HCT116 (cell line): Measurements from ENCODE around the gene LSS. TPM values are rescaled to one million over a fixed set of nuclear protein-coding genes. Genes with fewer than 3 reads are reported as not detected.
"Not testable (repeated sequence)": the region's sequence is repeated elsewhere in the genome, so short reads cannot be mapped to it uniquely, and the experiment has no call there.

Experiments
- ATAC-seq: fragments of 200-7000 bp; cut with Tn5 transposase; 2 replicates; pipeline ENCODE4 v1.9.1; 2020; ENCODE audit warnings: mild to moderate bottlenecking, moderate library complexity
- BruUV-seq: library from RNA; stranded (reverse); fragments of 400-500 nt; replicated peaks from 2 replicates; lab custom pipeline; 2021; lab: Mats Ljungman, UMichigan
- CTCF ChIA-PET: fragments of 300-600 bp; sonication (Branson Sonifier 250); formaldehyde crosslinking; loops from one replicate; lab custom pipeline; 2021; ENCODE audit warnings: antibody characterized with exemption; lab: Charles Lee
- POLR2A ChIA-PET: fragments of 300-600, 350-600 bp; sonication (Branson Sonifier 250); formaldehyde crosslinking; loops from one replicate; lab custom pipeline; 2021; ENCODE audit warnings: antibody characterized with exemption; lab: Charles Lee
- RAD21 ChIA-PET, 2 experiments: fragments of 300-600 bp; sonication (Branson Sonifier 250); formaldehyde crosslinking; loops; one replicate each; lab custom pipeline; 2023; ENCODE audit warnings: low total read pairs in 2 of 2; ENCODE audit not compliant: uncharacterized antibody in 2 of 2, unreplicated experiment in 2 of 2, low non-redundant PET in 1 of 2; lab: Charles Lee
- DNase-seq: peaks from one replicate; pipeline ENCODE4 v3.0.0-alpha.2; 2010; ENCODE audit warnings: low read depth, low spot score
- H2AFZ ChIP-seq: fragments of 200-600 bp; shearing (Covaris generic), sonication (generic); 2 replicates; pipeline ENCODE4 v1.6.1; 2017; ENCODE audit warnings: low read depth, mixed run types, mixed read lengths, antibody characterized with exemption, low read length; ENCODE audit not compliant: poor library complexity, severe bottlenecking
- H3K27ac ChIP-seq: 2 replicates; pipeline ENCODE4 v1.5.1; 2012; ENCODE audit warnings: low read depth, low read length
- H3K27me3 ChIP-seq: fragments of 200-600 bp; sonication (generic); 2 replicates; pipeline ENCODE4 v1.6.1; 2016; ENCODE audit warnings: mixed run types, low read length, mixed read lengths; ENCODE audit not compliant: insufficient read depth
- H3K36me3 ChIP-seq, 2 experiments: fragments of 200-500 bp in 1 of 2; fragments of 200-600 bp in 1 of 2; sonication (Bioruptor generic) in 1 of 2; sonication (generic) in 1 of 2; 2 replicates each; pipeline versions ENCODE4 v1.5.1 to v1.6.1; 2014 to 2016; ENCODE audit warnings: low read length in 2 of 2, inconsistent platforms in 1 of 2, mixed read lengths in 1 of 2, mixed run types in 1 of 2; ENCODE audit not compliant: insufficient read depth in 2 of 2, control insufficient read depth in 1 of 2
- H3K4me1 ChIP-seq, 2 experiments: fragments of 200-600 bp in 1 of 2; sonication (generic) in 1 of 2; 2 replicates each; pipeline versions ENCODE4 v1.5.1 to v1.6.1; 2012 to 2017; ENCODE audit warnings: low read length in 2 of 2, inconsistent platforms in 1 of 2, mild to moderate bottlenecking in 1 of 2, mixed read lengths in 1 of 2, mixed run types in 1 of 2, moderate library complexity in 1 of 2; ENCODE audit not compliant: insufficient read depth in 2 of 2, control insufficient read depth in 1 of 2
- H3K4me2 ChIP-seq: fragments of 200-600 bp; sonication (generic); 2 replicates; pipeline ENCODE4 v1.6.1; 2017; ENCODE audit warnings: mixed run types, low read length, mixed read lengths
- H3K4me3 ChIP-seq, 2 experiments: fragments of 200-600 bp in 1 of 2; sonication (generic) in 1 of 2; replicated peaks in 1 of 2; 2 replicates each; pipeline ENCODE4 v1.5.1; 2011 to 2016; ENCODE audit warnings: low read length in 2 of 2, control low read depth in 1 of 2, low read depth in 1 of 2, mild to moderate bottlenecking in 1 of 2, mixed read lengths in 1 of 2, mixed run types in 1 of 2
- H3K79me2 ChIP-seq: fragments of 200-600 bp; sonication (generic); 2 replicates; pipeline ENCODE4 v1.6.1; 2017; ENCODE audit warnings: mild to moderate bottlenecking, mixed run types, low read length, moderate library complexity, mixed read lengths; ENCODE audit not compliant: insufficient read depth
- H3K9ac ChIP-seq: fragments of 200-600 bp; sonication (generic); 2 replicates; pipeline ENCODE4 v1.6.1; 2016; ENCODE audit warnings: low read length, mixed read lengths
- H3K9me2 ChIP-seq: fragments of 200-600 bp; sonication (generic), shearing (Covaris generic); 2 replicates; pipeline ENCODE4 v1.6.1; 2017; ENCODE audit warnings: mixed run types, mild to moderate bottlenecking, moderate library complexity; ENCODE audit not compliant: insufficient read depth
- H3K9me3 ChIP-seq, 2 experiments: fragments of 200-500 bp in 1 of 2; fragments of 200-600 bp in 1 of 2; sonication (Bioruptor generic) in 1 of 2; sonication (generic) in 1 of 2; 2 replicates each; pipeline ENCODE4 v1.6.1; 2014 to 2017; ENCODE audit warnings: low read length in 2 of 2, mixed read lengths in 2 of 2, inconsistent platforms in 1 of 2, low read depth in 1 of 2, mild to moderate bottlenecking in 1 of 2, mixed run types in 1 of 2, moderate library complexity in 1 of 2; ENCODE audit not compliant: control insufficient read depth in 1 of 2, insufficient read depth in 1 of 2
- H4K20me1 ChIP-seq: fragments of 200-600 bp; sonication (generic), shearing (Covaris generic); 2 replicates; pipeline ENCODE4 v1.6.1; 2017; ENCODE audit warnings: mixed run types, mild to moderate bottlenecking, moderate library complexity; ENCODE audit not compliant: insufficient read depth
- CBX3 ChIP-seq: IDR thresholded peaks from 2 replicates; pipeline ENCODE4 v1.6.1; 2012; ENCODE audit warnings: low read depth
- EGR1 ChIP-seq: IDR thresholded peaks from 2 replicates; pipeline ENCODE4 v1.6.1; 2012; ENCODE audit warnings: low read depth
- ELF1 ChIP-seq: IDR thresholded peaks from 2 replicates; pipeline ENCODE4 v1.6.1; 2012; ENCODE audit warnings: low read depth, borderline replicate concordance
- EZH2 ChIP-seq: fragments of 200-600 bp; sonication (generic); IDR thresholded peaks from 2 replicates; pipeline ENCODE4 v1.6.1; 2017; ENCODE audit warnings: antibody characterized with exemption, mixed run types
- FOSL1 ChIP-seq: IDR thresholded peaks from 2 replicates; pipeline ENCODE4 v1.6.1; 2012; ENCODE audit warnings: low read depth
- JUND ChIP-seq: IDR thresholded peaks from 2 replicates; pipeline ENCODE4 v1.6.1; 2012
- POLR2A ChIP-seq: IDR thresholded peaks from 2 replicates; pipeline ENCODE4 v1.7.0; 2011; ENCODE audit warnings: borderline replicate concordance; ENCODE audit not compliant: insufficient read depth, insufficient read length; ENCODE audit errors: extremely low read depth
- POLR2AphosphoS5 ChIP-seq: IDR thresholded peaks from 2 replicates; pipeline ENCODE4 v1.6.1; 2011; ENCODE audit warnings: mild to moderate bottlenecking, low read depth, low read length, moderate library complexity
- RAD21 ChIP-seq: IDR thresholded peaks from 2 replicates; pipeline ENCODE4 v1.6.1; 2012; ENCODE audit warnings: low read depth, mild to moderate bottlenecking
- SP1 ChIP-seq: IDR thresholded peaks from 2 replicates; pipeline ENCODE4 v1.6.1; 2012; ENCODE audit warnings: low read depth
- SRF ChIP-seq: IDR thresholded peaks from 2 replicates; pipeline ENCODE4 v1.6.1; 2012; ENCODE audit warnings: low read depth
- TCF7L2 ChIP-seq: IDR thresholded peaks from 2 replicates; pipeline ENCODE4 v1.7.0; 2011; ENCODE audit warnings: borderline replicate concordance, inconsistent platforms; ENCODE audit not compliant: insufficient read depth, insufficient read length; ENCODE audit errors: extremely low read depth
- YY1 ChIP-seq: IDR thresholded peaks from 2 replicates; pipeline ENCODE4 v1.6.1; 2011; ENCODE audit warnings: low read length, low read depth, moderate library complexity, mild to moderate bottlenecking; ENCODE audit not compliant: insufficient replicate concordance; ENCODE audit errors: extremely low read depth
- ZNF274 ChIP-seq: fragments of 200-500 bp; sonication (Bioruptor generic); IDR thresholded peaks from 2 replicates; pipeline ENCODE4 v1.6.1; 2014; ENCODE audit warnings: mild to moderate bottlenecking, low read depth, low read length, inconsistent platforms
- intact Hi-C: fragments of 100-400 bp; cut with micrococcal nuclease; formaldehyde crosslinking; loops from 2 replicates; pipeline ENCODE4 v1.10.0; 2022
- total RNA-seq: library from RNA; stranded (reverse); gene quantifications from one replicate; pipeline ENCODE4 v1.2.1, GENCODE V29; 2021; ENCODE audit not compliant: unreplicated experiment
- TF ChIP-seq, protein P1 (sequence below): IDR thresholded peaks from 2 replicates; pipeline ENCODE4 v1.6.1; 2012
- TF ChIP-seq, protein P2 (sequence below): IDR thresholded peaks from 2 replicates; pipeline ENCODE4 v1.6.1; 2011; ENCODE audit warnings: mild to moderate bottlenecking, low read length, moderate library complexity; ENCODE audit not compliant: insufficient replicate concordance; ENCODE audit errors: extremely low read depth
- TF ChIP-seq, protein P3 (sequence below), 3 experiments: fragments of 200-600 bp in 1 of 3; sonication (generic) in 1 of 3; IDR thresholded peaks in 2 of 3; conservative IDR thresholded peaks in 1 of 3; 2 replicates each; pipeline ENCODE4 v1.5.1; 2012 to 2017; ENCODE audit warnings: low read depth in 2 of 3, low read length in 2 of 3, antibody characterized with exemption in 1 of 3, borderline replicate concordance in 1 of 3, control low read depth in 1 of 3, mild to moderate bottlenecking in 1 of 3, mixed read lengths in 1 of 3, mixed run types in 1 of 3, moderate library complexity in 1 of 3; ENCODE audit not compliant: insufficient read depth in 1 of 3

The LSS gene
- total RNA-seq, 1 experiment from 2014 or later = 44.7 TPM

- Histone ChIP-seq H3K27ac (no peak overlapping the region), H3K4me3 (no peak overlapping the region), H3K27me3 (peaks cover 19% of the 10 kb centered on the region), H3K9me3 (peaks cover 0 to 5% of the 10 kb centered on the region in 2 experiments; a peak in 1 of 4 replicates), H3K4me1 (no peaks in the 10 kb centered on the region), H3K9ac (no peak overlapping the region), H3K4me2 (no peak overlapping the region), H2AFZ (no peak overlapping the region), H3K36me3 (no peaks in the 10 kb centered on the region), H3K79me2 (no peaks in the 10 kb centered on the region), H4K20me1 (no peaks in the 10 kb centered on the region), H3K9me2 (no peaks in the 10 kb centered on the region)
- intact Hi-C loops = no loop called here
- BruUV-seq = no TSS peak
- TF ChIP-seq POLR2A (no peak), YY1 (no peak), POLR2AphosphoS5 (no peak), FOSL1 (no peak), JUND (no peak), SRF (no peak), EZH2 (no peak), ZNF274 (no peak), RAD21 (no peak), EGR1 (no peak), ELF1 (no peak), CBX3 (no peak), SP1 (no peak), TCF7L2 (no peak)
- TF ChIP-seq, protein P1, sequence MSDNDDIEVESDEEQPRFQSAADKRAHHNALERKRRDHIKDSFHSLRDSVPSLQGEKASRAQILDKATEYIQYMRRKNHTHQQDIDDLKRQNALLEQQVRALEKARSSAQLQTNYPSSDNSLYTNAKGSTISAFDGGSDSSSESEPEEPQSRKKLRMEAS = no peak
- TF ChIP-seq, protein P2, sequence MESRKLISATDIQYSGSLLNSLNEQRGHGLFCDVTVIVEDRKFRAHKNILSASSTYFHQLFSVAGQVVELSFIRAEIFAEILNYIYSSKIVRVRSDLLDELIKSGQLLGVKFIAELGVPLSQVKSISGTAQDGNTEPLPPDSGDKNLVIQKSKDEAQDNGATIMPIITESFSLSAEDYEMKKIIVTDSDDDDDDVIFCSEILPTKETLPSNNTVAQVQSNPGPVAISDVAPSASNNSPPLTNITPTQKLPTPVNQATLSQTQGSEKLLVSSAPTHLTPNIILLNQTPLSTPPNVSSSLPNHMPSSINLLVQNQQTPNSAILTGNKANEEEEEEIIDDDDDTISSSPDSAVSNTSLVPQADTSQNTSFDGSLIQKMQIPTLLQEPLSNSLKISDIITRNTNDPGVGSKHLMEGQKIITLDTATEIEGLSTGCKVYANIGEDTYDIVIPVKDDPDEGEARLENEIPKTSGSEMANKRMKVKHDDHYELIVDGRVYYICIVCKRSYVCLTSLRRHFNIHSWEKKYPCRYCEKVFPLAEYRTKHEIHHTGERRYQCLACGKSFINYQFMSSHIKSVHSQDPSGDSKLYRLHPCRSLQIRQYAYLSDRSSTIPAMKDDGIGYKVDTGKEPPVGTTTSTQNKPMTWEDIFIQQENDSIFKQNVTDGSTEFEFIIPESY = no peak
- TF ChIP-seq, protein P3, sequence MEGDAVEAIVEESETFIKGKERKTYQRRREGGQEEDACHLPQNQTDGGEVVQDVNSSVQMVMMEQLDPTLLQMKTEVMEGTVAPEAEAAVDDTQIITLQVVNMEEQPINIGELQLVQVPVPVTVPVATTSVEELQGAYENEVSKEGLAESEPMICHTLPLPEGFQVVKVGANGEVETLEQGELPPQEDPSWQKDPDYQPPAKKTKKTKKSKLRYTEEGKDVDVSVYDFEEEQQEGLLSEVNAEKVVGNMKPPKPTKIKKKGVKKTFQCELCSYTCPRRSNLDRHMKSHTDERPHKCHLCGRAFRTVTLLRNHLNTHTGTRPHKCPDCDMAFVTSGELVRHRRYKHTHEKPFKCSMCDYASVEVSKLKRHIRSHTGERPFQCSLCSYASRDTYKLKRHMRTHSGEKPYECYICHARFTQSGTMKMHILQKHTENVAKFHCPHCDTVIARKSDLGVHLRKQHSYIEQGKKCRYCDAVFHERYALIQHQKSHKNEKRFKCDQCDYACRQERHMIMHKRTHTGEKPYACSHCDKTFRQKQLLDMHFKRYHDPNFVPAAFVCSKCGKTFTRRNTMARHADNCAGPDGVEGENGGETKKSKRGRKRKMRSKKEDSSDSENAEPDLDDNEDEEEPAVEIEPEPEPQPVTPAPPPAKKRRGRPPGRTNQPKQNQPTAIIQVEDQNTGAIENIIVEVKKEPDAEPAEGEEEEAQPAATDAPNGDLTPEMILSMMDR (IDR thresholded peaks at IDR 0.05 in 2 of 3, conservative IDR thresholded peaks at IDR 0.05 in 1 of 3; ENCODE audit: borderline replicate concordance in 1 of 3, insufficient read depth in 1 of 3, low read depth in 2 of 3, low read length in 2 of 3) = no peak
- ChIA-PET POLR2A (no interaction called here), CTCF (no interaction called here), RAD21 (no interaction called here)
- ATAC-seq = no peak
- DNase-seq = no peak
Observed at GRCh38 chr21:46178961-46179360, 49.6 kb downstream of the LSS start.

DNA sequence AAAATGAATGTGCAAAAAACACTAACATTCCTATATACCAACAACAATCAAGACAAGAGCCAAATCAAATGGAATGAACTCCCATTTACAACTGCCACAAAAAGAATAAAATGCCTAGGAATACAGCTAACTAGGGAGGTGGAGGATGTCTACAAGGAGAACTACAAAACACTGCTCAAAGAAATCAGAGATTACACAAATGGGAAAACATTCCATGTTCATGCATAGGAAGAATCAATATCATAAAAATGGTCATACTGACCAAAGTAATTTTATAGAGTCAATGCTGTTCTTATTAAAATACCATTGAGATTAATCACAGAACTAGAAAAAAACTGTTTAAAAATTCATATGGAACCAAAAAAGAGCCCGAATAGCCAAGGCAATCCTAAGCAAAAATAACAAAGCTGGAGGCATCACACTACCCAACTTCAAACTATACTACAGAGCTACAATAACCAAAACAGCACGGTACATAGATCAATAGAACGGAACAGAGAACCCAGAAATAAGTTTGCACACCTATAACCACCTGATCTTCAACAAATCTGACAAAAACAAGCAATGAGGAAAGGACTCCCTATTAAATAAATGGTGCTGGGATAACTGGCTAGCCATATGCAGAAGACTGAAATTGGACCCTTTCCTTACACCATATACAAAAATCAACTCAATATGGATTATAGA, 52.0 kb downstream of the LSS start:
- CTCF ChIA-PET, H2AFZ ChIP-seq, H3K9me2 ChIP-seq, H3K4me2 ChIP-seq, H3K79me2 ChIP-seq, H4K20me1 ChIP-seq, H3K4me3 ChIP-seq, BruUV-seq, POLR2A ChIA-PET, H3K9me3 ChIP-seq, H3K27ac ChIP-seq, intact Hi-C loops, RAD21 ChIA-PET, DNase-seq, H3K4me1 ChIP-seq, H3K36me3 ChIP-seq, H3K9ac ChIP-seq, ATAC-seq: not testable (repeated sequence)
- peaks cover 32% of the 10 kb centered on the region for H3K27me3 ChIP-seq
